Measurements from ENCODE around the gene WFDC10B. TPM values are rescaled to one million over a fixed set of nuclear protein-coding genes. Genes with fewer than 3 reads are reported as not detected.
A peak's percentile ranks its signal among the peaks of the same experiment; 100 is the strongest.
"Not testable (repeated sequence)": the region's sequence is repeated elsewhere in the genome, so short reads cannot be mapped to it uniquely, and the experiment has no call there.

WFDC10B gene
- total RNA-seq, 3 donors from 2014 or later: 0.73 TPM; not detected in 2

DNA sequence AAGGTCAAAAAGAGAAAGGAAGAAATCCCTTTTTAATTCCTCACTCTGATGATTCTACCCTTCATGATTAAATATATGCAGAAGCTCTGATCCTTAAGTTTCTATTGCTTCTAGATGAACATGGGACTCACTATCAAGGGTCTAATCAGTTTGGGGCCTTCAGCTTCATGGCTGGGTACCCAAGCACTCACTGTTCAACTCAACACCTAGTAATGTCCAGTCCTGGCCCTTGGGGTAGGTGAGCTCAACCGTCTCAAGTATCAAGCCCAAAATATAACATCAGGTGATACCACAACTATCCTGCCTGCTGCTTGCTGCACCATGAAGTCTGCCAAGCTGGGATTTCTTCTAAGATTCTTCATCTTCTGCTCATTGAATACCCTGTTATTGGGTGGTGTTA is 17.2 kb upstream of the WFDC10B start, which contains the start of gene SPINT4:
Gene SPINT4, plus strand, starts transcription at position 301 of the 400 bp plus-strand sequence. Its CDS starts 21 bp downstream, at position 322.
- Histone ChIP-seq H3K9me3 (no peaks in the 10 kb centered on the region), H3K4me1 (ENCODE audit: low read depth) (no peaks in the 10 kb centered on the region), H3K4me3 (no peak within 1 kb of the TSS), H3K36me3 (ENCODE audit: low read depth) (no peaks in the 10 kb centered on the region)
- no peak for ATAC-seq
- TF ChIP-seq, protein P1, sequence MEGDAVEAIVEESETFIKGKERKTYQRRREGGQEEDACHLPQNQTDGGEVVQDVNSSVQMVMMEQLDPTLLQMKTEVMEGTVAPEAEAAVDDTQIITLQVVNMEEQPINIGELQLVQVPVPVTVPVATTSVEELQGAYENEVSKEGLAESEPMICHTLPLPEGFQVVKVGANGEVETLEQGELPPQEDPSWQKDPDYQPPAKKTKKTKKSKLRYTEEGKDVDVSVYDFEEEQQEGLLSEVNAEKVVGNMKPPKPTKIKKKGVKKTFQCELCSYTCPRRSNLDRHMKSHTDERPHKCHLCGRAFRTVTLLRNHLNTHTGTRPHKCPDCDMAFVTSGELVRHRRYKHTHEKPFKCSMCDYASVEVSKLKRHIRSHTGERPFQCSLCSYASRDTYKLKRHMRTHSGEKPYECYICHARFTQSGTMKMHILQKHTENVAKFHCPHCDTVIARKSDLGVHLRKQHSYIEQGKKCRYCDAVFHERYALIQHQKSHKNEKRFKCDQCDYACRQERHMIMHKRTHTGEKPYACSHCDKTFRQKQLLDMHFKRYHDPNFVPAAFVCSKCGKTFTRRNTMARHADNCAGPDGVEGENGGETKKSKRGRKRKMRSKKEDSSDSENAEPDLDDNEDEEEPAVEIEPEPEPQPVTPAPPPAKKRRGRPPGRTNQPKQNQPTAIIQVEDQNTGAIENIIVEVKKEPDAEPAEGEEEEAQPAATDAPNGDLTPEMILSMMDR (IDR thresholded peaks at IDR 0.05): no peak
- intact Hi-C loops (cut with DNase I, micrococcal nuclease): no loop called here
- DNase-seq: no peak

DNA sequence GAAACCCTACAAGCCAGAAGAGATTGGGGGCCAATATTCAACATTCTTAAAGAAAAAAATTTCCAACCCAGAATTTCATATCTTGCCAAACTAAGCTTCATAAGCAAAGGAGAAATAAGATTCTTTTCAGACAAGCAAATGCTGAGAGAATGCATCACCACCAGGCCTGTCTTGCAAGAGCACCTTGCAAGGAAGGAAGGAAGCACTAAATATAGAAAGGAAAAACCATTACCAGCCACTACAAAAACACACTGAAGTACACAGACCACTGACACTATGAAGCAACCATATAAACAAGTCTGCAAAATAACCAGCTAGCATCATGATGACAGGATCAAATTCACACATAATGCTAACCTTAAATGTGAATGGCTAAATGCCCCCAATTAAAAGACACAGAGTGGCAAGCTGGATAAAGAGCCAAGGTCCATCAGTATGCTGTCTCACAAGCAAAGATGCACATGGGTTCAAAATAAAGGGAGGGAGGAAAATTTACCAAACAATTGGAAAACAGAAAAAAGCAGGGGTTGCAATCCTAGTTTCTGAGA is 11.4 kb upstream of the WFDC10B start:
- H3K36me3 ChIP-seq (ENCODE audit: low read depth); intact Hi-C loops (cut with DNase I, micrococcal nuclease); H3K9me3 ChIP-seq; DNase-seq; ATAC-seq; H3K4me3 ChIP-seq; H3K4me1 ChIP-seq (ENCODE audit: low read depth): not testable (repeated sequence)

DNA sequence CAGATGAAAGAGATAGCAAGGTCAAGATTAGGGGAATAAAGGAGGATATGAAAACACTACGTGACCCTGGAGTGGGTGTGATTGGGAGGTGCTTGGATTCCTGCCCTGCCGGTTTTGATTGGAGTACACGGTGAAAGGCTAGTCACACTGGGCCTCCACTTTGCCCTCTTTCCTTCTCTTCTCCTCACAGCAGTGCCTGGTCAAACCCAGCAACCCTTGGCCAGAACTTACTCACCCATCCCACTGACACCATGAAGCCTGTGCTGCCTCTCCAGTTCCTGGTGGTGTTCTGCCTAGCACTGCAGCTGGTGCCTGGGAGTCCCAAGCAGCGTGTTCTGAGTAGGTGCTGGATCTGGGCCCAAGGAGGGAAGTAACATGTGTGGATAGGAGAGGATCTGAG is 2.9 kb downstream of the WFDC10B start, which contains the start of gene WFDC13:
Gene WFDC13, plus strand, starts transcription at position 166 of the 400 bp plus-strand sequence. Its CDS starts 86 bp downstream, at position 252.
- ATAC-seq (peak; percentile 32), DNase-seq (peak in 2 of 3 donors; percentile 19 to 26)
- Histone ChIP-seq H3K4me1 (ENCODE audit: low read depth) (peaks cover 4% of the 10 kb centered on the region), H3K9me3 (no peaks in the 10 kb centered on the region), H3K4me3 (no peak within 1 kb of the TSS), H3K36me3 (ENCODE audit: low read depth) (no peaks in the 10 kb centered on the region)
- TF ChIP-seq, protein P1 (IDR thresholded peaks at IDR 0.05): no peak
- intact Hi-C loops (cut with DNase I, micrococcal nuclease): no loop called here

DNA sequence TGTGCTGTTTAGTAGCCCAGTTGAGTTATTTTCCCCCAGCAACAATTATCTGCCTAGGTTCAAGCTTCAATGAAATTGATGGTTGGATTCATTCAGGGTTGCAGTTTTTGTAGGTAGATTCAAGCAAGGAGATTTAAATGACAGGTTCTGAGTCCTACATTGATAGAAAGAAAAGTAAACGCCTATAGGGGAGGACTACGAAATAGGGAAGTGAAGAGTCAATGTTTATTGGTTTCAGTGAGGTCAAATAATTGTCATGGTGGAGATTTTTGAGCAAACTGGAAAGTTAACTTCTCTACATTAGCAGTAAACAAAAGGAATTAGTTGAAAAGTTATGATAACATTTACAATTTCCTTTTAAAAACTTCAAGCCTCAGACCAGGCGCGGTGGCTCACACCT is 3.7 kb downstream of the WFDC10B start:
- TF ChIP-seq, protein P1 (IDR thresholded peaks at IDR 0.05): no peak
- Histone ChIP-seq H3K4me1 (ENCODE audit: low read depth) (peaks cover 4% of the 10 kb centered on the region), H3K9me3 (no peaks in the 10 kb centered on the region), H3K4me3 (no peak overlapping the region), H3K36me3 (ENCODE audit: low read depth) (no peaks in the 10 kb centered on the region)
- intact Hi-C loops (cut with DNase I, micrococcal nuclease): no loop called here
- no peak for DNase-seq
- no peak for ATAC-seq

DNA sequence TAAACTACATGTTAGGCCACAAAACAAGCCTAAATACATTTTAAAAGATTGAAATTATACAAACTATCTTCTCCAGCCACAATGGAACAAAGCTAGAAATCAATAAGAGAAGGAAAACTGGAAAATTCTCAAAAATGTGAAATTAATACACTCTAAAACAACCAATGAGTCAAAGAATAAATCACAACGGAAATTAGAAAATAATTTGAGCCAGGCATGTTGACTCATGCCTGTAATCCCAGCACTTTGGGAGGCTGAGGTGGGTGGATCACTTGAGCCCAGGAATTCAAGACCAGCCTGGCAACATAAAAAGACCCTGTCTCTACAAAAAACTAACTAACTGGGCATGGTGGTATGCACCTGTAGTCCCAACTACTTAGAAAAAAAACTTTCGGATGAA is 9.3 kb downstream of the WFDC10B start:
- Histone ChIP-seq H3K4me1 (ENCODE audit: low read depth) (no peaks in the 10 kb centered on the region), H3K4me3 (no peak overlapping the region), H3K36me3 (ENCODE audit: low read depth) (no peaks in the 10 kb centered on the region), H3K9me3 (no peaks in the 10 kb centered on the region)
- intact Hi-C loops (cut with DNase I, micrococcal nuclease): no loop called here
- TF ChIP-seq, protein P1 (IDR thresholded peaks at IDR 0.05): no peak
- DNase-seq (no peak), ATAC-seq (no peak)

DNA sequence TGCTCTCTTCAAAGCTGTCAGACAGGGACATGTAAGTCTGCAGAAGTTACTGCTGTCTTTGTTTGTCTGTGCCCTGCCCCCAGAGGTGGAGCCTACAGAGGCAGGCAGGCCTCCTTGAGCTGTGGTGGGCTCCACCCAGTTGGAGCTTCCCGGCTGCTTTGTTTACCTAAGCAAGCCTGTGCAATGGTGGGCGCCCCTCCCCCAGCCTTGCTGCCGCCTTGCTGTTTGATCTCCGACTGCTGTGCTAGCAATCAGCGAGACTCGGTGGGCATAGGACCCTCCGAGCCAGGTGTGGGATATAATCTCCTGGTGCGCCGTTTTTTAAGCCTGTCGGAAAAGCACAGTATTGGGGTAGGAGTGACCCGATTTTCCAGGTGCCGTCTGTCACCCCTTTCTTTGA is 11.5 kb downstream of the WFDC10B start:
- ATAC-seq; H3K36me3 ChIP-seq (ENCODE audit: low read depth); H3K9me3 ChIP-seq; H3K4me1 ChIP-seq (ENCODE audit: low read depth); H3K4me3 ChIP-seq; DNase-seq; intact Hi-C loops (cut with DNase I, micrococcal nuclease): not testable (repeated sequence)

DNA sequence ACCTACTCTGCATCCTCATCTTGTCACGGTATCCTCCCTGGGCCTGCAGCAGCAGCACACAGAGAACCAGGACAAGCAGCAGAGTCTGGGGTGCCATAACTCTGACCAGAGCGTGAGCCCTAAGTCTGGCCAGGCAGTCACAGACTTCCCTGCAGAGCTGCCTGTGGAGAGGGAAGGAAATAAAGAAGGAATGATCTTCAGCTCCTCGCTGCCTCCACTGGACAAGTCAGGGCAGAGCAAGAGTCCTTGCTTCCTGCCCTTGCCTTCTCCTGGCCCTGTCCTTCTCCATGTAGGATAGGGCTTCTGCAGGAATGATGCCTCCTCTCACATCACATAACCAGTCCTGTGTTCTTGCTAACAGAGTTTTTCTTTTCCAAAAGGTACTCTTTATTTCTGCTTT is 18.9 kb downstream of the WFDC10B start:
- ATAC-seq (peak; percentile 51), DNase-seq (peak in 1 of 3 donors; percentile 11)
- no peak overlapping the region for H3K4me3 ChIP-seq
- no peaks in the 10 kb centered on the region for H3K9me3 ChIP-seq
- no peaks in the 10 kb centered on the region for H3K4me1 ChIP-seq (ENCODE audit: low read depth)
- H3K36me3 ChIP-seq (ENCODE audit: low read depth): no peaks in the 10 kb centered on the region
- intact Hi-C loops (cut with DNase I, micrococcal nuclease): no loop called here
- TF ChIP-seq, protein P1 (IDR thresholded peaks at IDR 0.05): no peak

Measured in mucosa of descending colon (tissue), 3 donors.